Trophoblast cell (in vitro differentiated cells and primary cell): ENCODE measurements around the gene CLCN7.

Experiments
- DNase-seq, 2 donors: peaks; one replicate each; pipeline ENCODE4 v3.0.0-alpha.2; 2016
- H2AFZ ChIP-seq: 2 replicates; pipeline ENCODE4 v1.6.1; 2013; ENCODE audit warnings: low read length, moderate library complexity, mild to moderate bottlenecking; ENCODE audit not compliant: insufficient read depth, poor library complexity
- H2AK5ac ChIP-seq: 2 replicates; pipeline ENCODE4 v1.6.1; 2013; ENCODE audit warnings: mild to moderate bottlenecking, low read length
- H2BK120ac ChIP-seq: 2 replicates; pipeline ENCODE4 v1.6.1; 2013; ENCODE audit warnings: low read length, mild to moderate bottlenecking, moderate library complexity; ENCODE audit not compliant: insufficient read depth, poor library complexity
- H2BK12ac ChIP-seq: 2 replicates; pipeline ENCODE4 v1.6.1; 2013; ENCODE audit warnings: mild to moderate bottlenecking, low read length, moderate library complexity
- H2BK5ac ChIP-seq: 2 replicates; pipeline ENCODE4 v1.6.1; 2013; ENCODE audit warnings: low read length, low read depth, moderate library complexity, mild to moderate bottlenecking; ENCODE audit not compliant: poor library complexity
- H3K14ac ChIP-seq: 2 replicates; pipeline ENCODE4 v1.6.1; 2013; ENCODE audit warnings: mild to moderate bottlenecking, low read length
- H3K18ac ChIP-seq: 2 replicates; pipeline ENCODE4 v1.6.1; 2013; ENCODE audit warnings: mild to moderate bottlenecking, low read length
- H3K23ac ChIP-seq: 2 replicates; pipeline ENCODE4 v1.6.1; 2013; ENCODE audit warnings: low read length
- H3K27ac ChIP-seq: 2 replicates; pipeline ENCODE4 v1.5.1; 2013; ENCODE audit warnings: low read depth, mild to moderate bottlenecking, inconsistent platforms, low read length, moderate library complexity
- H3K27me3 ChIP-seq: 2 replicates; pipeline ENCODE4 v1.6.1; 2013; ENCODE audit warnings: inconsistent platforms, mild to moderate bottlenecking, low read length, moderate library complexity; ENCODE audit not compliant: insufficient read depth
- H3K36me3 ChIP-seq, 2 experiments: 1 replicate in 1 of 2; 2 replicates in 1 of 2; pipeline ENCODE4 v1.6.1; 2013; ENCODE audit warnings: low read length in 2 of 2, mild to moderate bottlenecking in 2 of 2, moderate library complexity in 1 of 2; ENCODE audit not compliant: insufficient read depth in 2 of 2, control insufficient read depth in 1 of 2
- H3K4ac ChIP-seq: 2 replicates; pipeline ENCODE4 v1.6.1; 2013; ENCODE audit warnings: low read depth, mild to moderate bottlenecking, low read length, moderate library complexity
- H3K4me1 ChIP-seq, 2 experiments: 1 replicate in 1 of 2; 2 replicates in 1 of 2; pipeline ENCODE4 v1.6.1; 2013; ENCODE audit warnings: low read length in 2 of 2, mild to moderate bottlenecking in 2 of 2, moderate library complexity in 1 of 2; ENCODE audit not compliant: insufficient read depth in 2 of 2, control insufficient read depth in 1 of 2
- H3K4me2 ChIP-seq: 2 replicates; pipeline ENCODE4 v1.6.1; 2013; ENCODE audit warnings: inconsistent platforms, mild to moderate bottlenecking, low read length, moderate library complexity
- H3K4me3 ChIP-seq: 2 replicates; pipeline ENCODE4 v1.5.1; 2013; ENCODE audit warnings: mild to moderate bottlenecking, low read depth, low read length, inconsistent platforms
- H3K79me1 ChIP-seq: one replicate; pipeline ENCODE4 v1.6.1; 2013; ENCODE audit warnings: low read length
- H3K79me2 ChIP-seq: 2 replicates; pipeline ENCODE4 v1.6.1; 2013; ENCODE audit warnings: low read length, mild to moderate bottlenecking; ENCODE audit not compliant: control insufficient read depth, insufficient read depth, poor library complexity
- H3K9ac ChIP-seq: 2 replicates; pipeline ENCODE4 v1.6.1; 2013; ENCODE audit warnings: mild to moderate bottlenecking, low read length
- H3K9me3 ChIP-seq: 2 replicates; pipeline ENCODE4 v1.6.1; 2013; ENCODE audit warnings: low read depth, mild to moderate bottlenecking, control low read depth, inconsistent platforms, low read length; ENCODE audit not compliant: insufficient read depth
- H4K12ac ChIP-seq: 2 replicates; pipeline ENCODE4 v1.6.1; 2013; ENCODE audit warnings: low read depth, mild to moderate bottlenecking, low read length, moderate library complexity
- H4K8ac ChIP-seq: 2 replicates; pipeline ENCODE4 v1.6.1; 2013; ENCODE audit warnings: low read depth, mild to moderate bottlenecking, low read length, moderate library complexity
- H4K91ac ChIP-seq: one replicate; pipeline ENCODE4 v1.6.1; 2013; ENCODE audit warnings: low read depth, mild to moderate bottlenecking, low read length, moderate library complexity
- WGBS: extraction: QIAGEN DNeasy Blood & Tissue Kit; methylation state at CpG from one replicate; pipeline ENCODE4 v1.1.7; 2013; ENCODE audit warnings: missing lambda C conversion rate; ENCODE audit not compliant: insufficient read length, insufficient coverage; ENCODE audit errors: extremely low coverage; 5-methylcytosine and 5-hydroxymethylcytosine counted together

Gene CLCN7

DNA sequence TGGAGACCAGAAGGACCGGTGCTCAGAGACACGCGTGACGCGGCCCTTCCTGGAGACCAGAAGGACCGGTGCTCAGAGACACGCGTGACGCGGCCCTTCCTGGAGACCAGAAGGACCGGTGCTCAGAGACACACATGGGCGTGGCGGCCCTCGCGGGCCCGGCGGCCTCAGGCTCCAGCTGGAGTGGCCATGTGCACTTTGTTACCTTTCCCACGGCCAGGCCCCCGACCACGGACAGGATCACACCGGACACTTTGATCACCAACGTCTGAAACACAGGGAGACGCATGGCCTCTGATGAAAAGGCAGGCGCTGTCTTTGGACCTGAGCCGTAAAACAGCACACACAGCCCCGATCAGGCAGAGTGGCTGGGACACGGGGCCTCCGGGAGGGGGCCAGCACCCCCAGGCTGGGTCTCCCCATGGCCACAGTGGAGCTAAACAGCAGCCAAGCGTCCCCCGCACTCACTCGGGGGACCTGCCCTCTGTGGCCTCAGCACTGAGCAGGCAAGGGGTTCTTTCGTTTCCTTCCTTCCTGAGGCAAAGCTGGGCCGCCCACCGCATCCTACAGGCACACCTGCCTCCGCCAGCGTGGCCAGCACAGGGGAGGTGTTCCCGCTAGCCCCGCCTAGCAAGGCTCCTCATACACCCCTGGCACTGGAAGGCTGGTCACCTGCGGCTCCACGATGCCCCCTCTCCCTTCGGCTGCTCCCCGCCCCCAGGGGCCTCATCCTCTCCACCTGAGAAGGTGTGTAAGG lies 17.2 kb downstream of the CLCN7 start:
- Histone ChIP-seq H3K4ac (no peak overlapping the region), H3K79me1 (no peaks in the 10 kb centered on the region), H2BK12ac (no peak overlapping the region), H4K8ac (no peak overlapping the region), H3K23ac (no peak overlapping the region), H3K27me3 (no peaks in the 10 kb centered on the region), H2BK5ac (no peak overlapping the region), H3K18ac (no peak overlapping the region), H3K79me2 (no peaks in the 10 kb centered on the region), H3K4me1 (peaks cover 5 to 6% of the 10 kb centered on the region in 2 experiments), H4K12ac (no peak overlapping the region), H3K27ac (no peak overlapping the region), H3K9me3 (no peaks in the 10 kb centered on the region), H2AFZ (no peak overlapping the region), H3K4me2 (no peak overlapping the region), H3K4me3 (no peak overlapping the region), H3K36me3 (peaks cover 71 to 73% of the 10 kb centered on the region in 2 experiments), H2BK120ac (no peak overlapping the region), H4K91ac (no peak overlapping the region), H3K9ac (no peak overlapping the region), H2AK5ac (no peak overlapping the region), H3K14ac (no peak overlapping the region)
- WGBS: no CpG with 5 or more reads among the region's 42 CpGs
- DNase-seq: no peak

DNA sequence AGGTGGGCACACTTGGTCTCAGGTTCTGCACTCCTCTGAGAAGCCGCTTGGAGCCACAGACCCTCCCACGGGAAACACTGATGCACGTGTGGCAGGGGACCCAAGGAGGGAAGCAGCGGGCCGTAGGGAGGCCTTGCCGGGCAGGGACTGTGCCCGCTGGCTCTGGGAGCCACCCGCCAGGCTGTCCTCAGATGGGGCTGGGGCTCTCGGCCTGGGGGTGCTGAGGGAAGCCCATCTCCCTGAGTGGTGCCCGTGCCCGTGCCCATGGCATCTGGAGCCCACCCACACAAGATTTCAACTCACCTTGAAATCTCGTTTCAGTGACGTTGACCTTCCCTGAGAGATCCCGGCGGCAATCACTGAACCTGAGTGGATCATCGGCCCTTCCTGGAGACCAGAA lies 17.9 kb downstream of the CLCN7 start:
- Histone ChIP-seq H3K4ac (no peak overlapping the region), H2AFZ (no peak overlapping the region), H3K27me3 (no peaks in the 10 kb centered on the region), H4K91ac (no peak overlapping the region), H3K9ac (no peak overlapping the region), H2AK5ac (no peak overlapping the region), H2BK12ac (no peak overlapping the region), H3K14ac (no peak overlapping the region), H3K4me3 (no peak overlapping the region), H3K18ac (no peak overlapping the region), H4K8ac (no peak overlapping the region), H3K79me1 (no peaks in the 10 kb centered on the region), H3K36me3 (peaks cover 78 to 80% of the 10 kb centered on the region in 2 experiments), H3K79me2 (no peaks in the 10 kb centered on the region), H3K9me3 (no peaks in the 10 kb centered on the region), H3K4me2 (no peak overlapping the region), H3K23ac (no peak overlapping the region), H2BK120ac (no peak overlapping the region), H3K27ac (no peak overlapping the region), H2BK5ac (no peak overlapping the region), H3K4me1 (peaks cover 5 to 6% of the 10 kb centered on the region in 2 experiments), H4K12ac (no peak overlapping the region)
- WGBS: no CpG with 5 or more reads among the region's 16 CpGs
- DNase-seq: no peak

DNA sequence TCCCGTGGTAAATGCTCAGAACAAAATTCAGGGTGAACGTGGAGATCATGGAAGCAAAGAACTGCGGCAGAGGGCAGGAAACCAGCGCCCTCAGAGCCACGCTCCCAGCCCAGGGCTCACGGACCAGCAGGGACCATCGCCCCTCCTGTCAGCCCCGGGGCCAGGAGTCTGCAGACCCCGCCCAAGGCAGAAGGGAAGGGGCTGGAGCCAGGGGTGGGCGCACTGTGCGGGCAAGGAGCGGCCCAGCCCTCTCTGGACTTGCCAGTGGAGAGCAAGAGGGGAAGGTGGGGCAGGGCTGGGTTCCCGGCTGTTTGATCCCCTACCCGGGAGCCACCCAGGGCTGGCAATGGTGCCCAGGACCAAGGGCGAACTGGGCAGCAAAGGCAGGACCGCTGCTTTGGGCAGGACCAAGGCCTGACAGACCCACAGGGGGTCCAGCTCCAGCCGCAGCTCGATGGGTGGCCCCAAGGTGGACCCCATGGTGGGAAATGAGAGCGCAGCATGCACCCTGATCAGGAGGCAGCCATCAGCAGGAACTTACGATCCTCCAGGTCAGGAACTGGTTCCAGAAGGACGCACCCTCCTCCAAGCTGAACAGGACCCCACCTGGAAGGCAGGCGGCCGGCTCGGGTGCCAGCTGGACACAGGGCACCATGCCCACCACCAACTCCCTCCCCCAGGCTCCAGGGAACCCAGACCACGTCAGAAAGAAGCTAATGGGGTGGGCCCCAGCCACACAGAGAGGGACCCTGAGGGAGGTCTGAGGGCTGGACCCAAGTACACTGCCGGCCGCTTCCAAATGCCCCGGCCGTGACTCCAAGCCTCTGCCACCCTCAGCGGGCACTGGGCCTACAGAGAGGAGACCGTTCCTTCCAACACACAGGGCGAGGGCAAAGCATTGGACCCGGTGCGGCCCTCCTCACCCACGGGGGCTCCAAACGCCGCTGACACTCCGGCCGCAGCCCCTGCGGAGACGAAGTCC lies 19.3 kb downstream of the CLCN7 start:
- Histone ChIP-seq H2AK5ac (no peak overlapping the region), H3K9me3 (no peaks in the 10 kb centered on the region), H2BK12ac (no peak overlapping the region), H3K36me3 (peaks cover 82 to 83% of the 10 kb centered on the region in 2 experiments), H3K18ac (no peak overlapping the region), H3K79me2 (no peaks in the 10 kb centered on the region), H3K27ac (no peak overlapping the region), H3K27me3 (no peaks in the 10 kb centered on the region), H2AFZ (no peak overlapping the region), H3K79me1 (no peaks in the 10 kb centered on the region), H2BK5ac (no peak overlapping the region), H3K4me3 (no peak overlapping the region), H3K4me2 (no peak overlapping the region), H3K23ac (no peak overlapping the region), H3K14ac (no peak overlapping the region), H4K91ac (no peak overlapping the region), H3K4me1 (no peaks in the 10 kb centered on the region), H4K8ac (no peak overlapping the region), H2BK120ac (no peak overlapping the region), H3K9ac (no peak overlapping the region), H3K4ac (no peak overlapping the region), H4K12ac (no peak overlapping the region)
- DNase-seq: no peak
- no CpG with 5 or more reads among the region's 41 CpGs for WGBS

DNA sequence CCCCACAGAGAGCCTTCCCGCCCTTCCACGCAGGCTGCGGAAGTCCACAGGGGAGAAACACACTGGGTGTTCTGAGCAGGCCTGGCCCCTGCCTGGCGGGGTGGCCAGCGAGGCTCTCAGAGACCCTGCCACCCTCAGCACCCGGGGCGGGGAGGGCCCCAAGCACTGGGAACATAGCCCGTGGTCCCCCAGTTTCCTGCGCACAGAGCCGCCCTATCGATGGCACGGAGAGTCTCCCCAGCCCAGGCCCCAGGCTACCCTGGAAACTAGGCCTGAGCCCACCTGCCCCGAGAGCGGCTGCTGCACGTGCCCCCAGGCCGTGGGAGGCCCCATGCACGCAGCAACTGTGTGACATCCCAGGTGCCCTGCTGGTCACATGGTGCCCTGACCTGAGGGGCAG lies 20.3 kb downstream of the CLCN7 start:
- Histone ChIP-seq H3K14ac (no peak overlapping the region), H3K79me2 (no peaks in the 10 kb centered on the region), H2AFZ (no peak overlapping the region), H4K12ac (no peak overlapping the region), H2BK5ac (no peak overlapping the region), H2BK120ac (no peak overlapping the region), H3K4me1 (no peaks in the 10 kb centered on the region), H3K27ac (no peak overlapping the region), H3K23ac (no peak overlapping the region), H2AK5ac (no peak overlapping the region), H3K4ac (no peak overlapping the region), H2BK12ac (no peak overlapping the region), H4K8ac (no peak overlapping the region), H3K79me1 (no peaks in the 10 kb centered on the region), H3K36me3 (peaks cover 84% of the 10 kb centered on the region in 2 experiments), H3K4me2 (no peak overlapping the region), H3K9me3 (no peaks in the 10 kb centered on the region), H4K91ac (no peak overlapping the region), H3K27me3 (no peaks in the 10 kb centered on the region), H3K9ac (no peak overlapping the region), H3K4me3 (no peak overlapping the region), H3K18ac (no peak overlapping the region)
- DNase-seq: no peak
- no CpG with 5 or more reads among the region's 17 CpGs for WGBS
